ENCODE measurements around the gene OR52W1. TPM values are rescaled to one million over a fixed set of nuclear protein-coding genes. Genes with fewer than 3 reads are reported as not detected.

The OR52W1 gene
- total RNA-seq, 6 donors from 2014 or later, result not detected

GRCh38 chr11:6219359-6219758, 20.3 kb downstream of the OR52W1 start:
- H3K9me3 ChIP-seq, result no peaks in the 10 kb centered on the region
- TF ChIP-seq POLR2A (IDR thresholded peaks at IDR 0.05) (no peak), POLR2AphosphoS5 (IDR thresholded peaks at IDR 0.05) (no peak), EP300 (IDR thresholded peaks at IDR 0.05) (no peak)
- TF ChIP-seq, protein P1, sequence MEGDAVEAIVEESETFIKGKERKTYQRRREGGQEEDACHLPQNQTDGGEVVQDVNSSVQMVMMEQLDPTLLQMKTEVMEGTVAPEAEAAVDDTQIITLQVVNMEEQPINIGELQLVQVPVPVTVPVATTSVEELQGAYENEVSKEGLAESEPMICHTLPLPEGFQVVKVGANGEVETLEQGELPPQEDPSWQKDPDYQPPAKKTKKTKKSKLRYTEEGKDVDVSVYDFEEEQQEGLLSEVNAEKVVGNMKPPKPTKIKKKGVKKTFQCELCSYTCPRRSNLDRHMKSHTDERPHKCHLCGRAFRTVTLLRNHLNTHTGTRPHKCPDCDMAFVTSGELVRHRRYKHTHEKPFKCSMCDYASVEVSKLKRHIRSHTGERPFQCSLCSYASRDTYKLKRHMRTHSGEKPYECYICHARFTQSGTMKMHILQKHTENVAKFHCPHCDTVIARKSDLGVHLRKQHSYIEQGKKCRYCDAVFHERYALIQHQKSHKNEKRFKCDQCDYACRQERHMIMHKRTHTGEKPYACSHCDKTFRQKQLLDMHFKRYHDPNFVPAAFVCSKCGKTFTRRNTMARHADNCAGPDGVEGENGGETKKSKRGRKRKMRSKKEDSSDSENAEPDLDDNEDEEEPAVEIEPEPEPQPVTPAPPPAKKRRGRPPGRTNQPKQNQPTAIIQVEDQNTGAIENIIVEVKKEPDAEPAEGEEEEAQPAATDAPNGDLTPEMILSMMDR (IDR thresholded peaks at IDR 0.05), result no peak
- 36 to 42% methylated on average over 2 of the region's 2 CpGs for WGBS, 2 donors
- H3K27ac ChIP-seq, result peak overlapping the region in 2 of 4 donors; percentile 60 to 64
- no peaks in the 10 kb centered on the region for H3K27me3 ChIP-seq
- DNase-seq, result no peak
- ATAC-seq (ENCODE audit: low FRiP score in 2 of 2), result peak in 1 of 2 donors; percentile 92
- H3K4me1 ChIP-seq, result peaks cover 0 to 8% (median 5%) of the 10 kb centered on the region in 4 donors
- peaks cover 33 to 97% (median 64%) of the 10 kb centered on the region in 4 donors for H3K36me3 ChIP-seq
- H3K4me3 ChIP-seq, result no peak overlapping the region

DNA sequence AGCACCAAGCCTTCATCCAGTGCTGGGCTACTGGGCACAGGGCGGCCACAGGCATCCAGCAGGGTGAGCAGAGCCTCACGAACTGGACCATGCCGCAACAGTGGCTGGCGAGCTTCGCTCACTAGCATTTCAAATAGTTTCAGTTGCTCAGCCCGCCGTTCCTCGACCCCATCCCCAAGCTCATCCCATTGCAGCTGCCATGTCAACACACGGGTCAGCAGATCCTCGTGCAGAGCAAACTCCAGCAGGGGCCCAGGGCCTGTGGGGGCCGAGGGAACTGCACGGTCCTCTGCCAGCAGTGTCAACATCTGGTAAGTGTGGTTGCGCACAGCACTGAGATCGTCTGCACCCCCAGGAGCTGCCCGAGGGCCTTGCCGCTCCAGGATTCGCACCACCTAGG, 24.8 kb downstream of the OR52W1 start:
- H3K36me3 ChIP-seq, result peaks cover 15 to 57% (median 32%) of the 10 kb centered on the region in 4 donors
- peak overlapping the region in 2 of 4 donors; percentile 13 to 75 for H3K27ac ChIP-seq
- peaks cover 11 to 16% (median 14%) of the 10 kb centered on the region in 4 donors for H3K4me1 ChIP-seq
- DNase-seq (peak in 1 of 2 donors; percentile 54), ATAC-seq (ENCODE audit: low FRiP score in 2 of 2) (peak in 1 of 2 donors; percentile 9)
- WGBS, 2 donors, result 94 to 96% methylated on average over 16 to 17 of the region's 17 CpGs
- no peaks in the 10 kb centered on the region for H3K27me3 ChIP-seq
- TF ChIP-seq EP300 (IDR thresholded peaks at IDR 0.05) (no peak), POLR2AphosphoS5 (IDR thresholded peaks at IDR 0.05) (no peak), POLR2A (IDR thresholded peaks at IDR 0.05) (no peak)
- TF ChIP-seq, protein P1 (IDR thresholded peaks at IDR 0.05), result no peak
- H3K4me3 ChIP-seq, result no peak overlapping the region
- no peaks in the 10 kb centered on the region for H3K9me3 ChIP-seq

- Histone ChIP-seq H3K4me3 (no peak overlapping the region), H3K27me3 (no peaks in the 10 kb centered on the region), H3K9me3 (no peaks in the 10 kb centered on the region), H3K27ac (peak overlapping the region in 2 of 4 donors; percentile 75 to 76), H3K36me3 (peaks cover 15 to 52% (median 28%) of the 10 kb centered on the region in 4 donors), H3K4me1 (peaks cover 8 to 14% (median 13%) of the 10 kb centered on the region in 4 donors)
- WGBS, 2 donors, result 90 to 100% methylated on average over 3 of the region's 3 CpGs
- ATAC-seq (ENCODE audit: low FRiP score in 2 of 2) (no peak), DNase-seq (peak in 1 of 2 donors; percentile 15)
- TF ChIP-seq, protein P1 (IDR thresholded peaks at IDR 0.05), result no peak
- no peak for TF ChIP-seq POLR2AphosphoS5 (IDR thresholded peaks at IDR 0.05)
- no peak for TF ChIP-seq POLR2A (IDR thresholded peaks at IDR 0.05)
- TF ChIP-seq EP300 (IDR thresholded peaks at IDR 0.05), result no peak
These were observed 25.4 kb downstream of the OR52W1 start for GRCh38 chr11:6224421-6224820.

- Histone ChIP-seq H3K4me1 (peaks cover 4 to 14% (median 13%) of the 10 kb centered on the region in 4 donors), H3K36me3 (peaks cover 15 to 46% (median 28%) of the 10 kb centered on the region in 4 donors), H3K27ac (peak overlapping the region in 2 of 4 donors; percentile 75 to 76), H3K4me3 (no peak overlapping the region), H3K9me3 (no peaks in the 10 kb centered on the region), H3K27me3 (no peaks in the 10 kb centered on the region)
- WGBS, 2 donors, result 51 to 63% methylated on average over 1 of the region's 1 CpG
- TF ChIP-seq POLR2AphosphoS5 (IDR thresholded peaks at IDR 0.05), result no peak
- TF ChIP-seq EP300 (IDR thresholded peaks at IDR 0.05), result no peak
- TF ChIP-seq POLR2A (IDR thresholded peaks at IDR 0.05), result no peak
- TF ChIP-seq, protein P1 (IDR thresholded peaks at IDR 0.05), result no peak
- ATAC-seq (ENCODE audit: low FRiP score in 2 of 2) (no peak), DNase-seq (no peak)
These were observed 26.0 kb downstream of the OR52W1 start for GRCh38 chr11:6225024-6225423.

DNA sequence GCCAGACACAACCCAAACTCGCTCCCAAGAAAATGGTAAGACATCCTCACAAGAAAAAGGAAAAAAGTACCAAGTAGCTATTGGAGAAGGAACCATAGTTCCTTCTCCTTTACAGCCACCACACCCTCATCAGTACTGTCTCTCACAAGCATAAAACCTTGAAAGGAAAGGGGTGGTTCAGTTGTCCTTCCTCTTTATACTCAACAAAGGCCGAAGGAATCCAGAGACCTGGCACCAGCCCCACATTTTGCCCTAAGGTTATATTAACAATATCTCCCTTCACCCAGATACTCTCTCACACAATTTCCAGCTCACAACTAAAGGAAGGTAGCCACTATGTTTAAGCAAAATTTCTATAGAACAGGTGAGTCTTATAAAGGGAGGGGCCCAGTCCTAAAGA, 26.9 kb downstream of the OR52W1 start:
- 42 to 50% methylated on average over 2 of the region's 2 CpGs for WGBS, 2 donors
- Histone ChIP-seq H3K4me1 (peaks cover 4 to 18% (median 13%) of the 10 kb centered on the region in 4 donors), H3K4me3 (no peak overlapping the region), H3K9me3 (no peaks in the 10 kb centered on the region), H3K36me3 (peaks cover 15 to 38% (median 28%) of the 10 kb centered on the region in 4 donors), H3K27me3 (no peaks in the 10 kb centered on the region), H3K27ac (peak overlapping the region in 3 of 4 donors; percentile 1 to 76 (median 75))
- ATAC-seq (ENCODE audit: low FRiP score in 2 of 2) (peak; percentile 20 to 59), DNase-seq (no peak)
- TF ChIP-seq POLR2A (IDR thresholded peaks at IDR 0.05) (no peak), EP300 (IDR thresholded peaks at IDR 0.05) (no peak), POLR2AphosphoS5 (IDR thresholded peaks at IDR 0.05) (no peak)
- TF ChIP-seq, protein P1 (IDR thresholded peaks at IDR 0.05), result no peak
